K562 (cell line): ENCODE results near the gene VEGFB. TPM values are rescaled to one million over a fixed set of nuclear protein-coding genes. Genes with fewer than 3 reads are reported as not detected.

Experiments used
- ATAC-seq: fragments of 200-7000 bp; cut with Tn5 transposase; 3 replicates; pipeline ENCODE4 v1.9.1; 2020; ENCODE audit warnings: moderate library complexity
- BruUV-seq: library from RNA; stranded (reverse); fragments of 400-500 nt; replicated peaks from 2 replicates; lab custom pipeline; 2021; lab: Mats Ljungman, UMichigan
- CTCF ChIA-PET: fragments of 300-600 bp; formaldehyde crosslinking; extraction: SDS; loops from one replicate; lab custom pipeline; 2021; ENCODE audit warnings: low intra/inter-chr PET ratio; lab: Yijun Ruan, JAX
- POLR2A ChIA-PET: fragments of 300-600, 350-650 bp; sonication (Branson Sonifier 250); formaldehyde crosslinking; extraction: SDS; loops from one replicate; lab custom pipeline; 2021; ENCODE audit warnings: antibody characterized with exemption, inconsistent platforms; lab: Yijun Ruan, JAX
- DNase-seq, 4 experiments: peaks; one replicate each; pipeline versions ENCODE4 v3.0.0 to v3.0.0-alpha.2; 2011 to 2018; ENCODE audit warnings: low spot score in 3 of 4, mixed read lengths in 3 of 4; ENCODE audit errors: extremely low read depth in 1 of 4
- FAIRE-seq: peaks from 2 replicates; lab custom pipeline; 2011; peaks lifted over from hg19 to GRCh38; lab: Jason Lieb, UNC
- H2AFZ ChIP-seq: 2 replicates; pipeline ENCODE4 v1.6.0; 2011; ENCODE audit warnings: low read depth, low read length, control low read depth, inconsistent platforms
- H3K27ac ChIP-seq: fragments of 200-600 bp; 3 replicates; pipeline ENCODE4 v1.8.0; 2011; ENCODE audit warnings: low read depth, mild to moderate bottlenecking, control low read depth, inconsistent platforms, low read length, moderate library complexity, mixed read lengths; ENCODE audit errors: extremely low read depth
- H3K27me3 ChIP-seq, 2 experiments: fragments of 300-600 bp in 1 of 2; 2 replicates in 1 of 2; 3 replicates in 1 of 2; pipeline versions ENCODE4 v1.6.0 to v1.8.0; 2011; ENCODE audit warnings: inconsistent platforms in 2 of 2, low read length in 2 of 2, mild to moderate bottlenecking in 1 of 2, mixed read lengths in 1 of 2, moderate library complexity in 1 of 2; ENCODE audit not compliant: control insufficient read depth in 2 of 2, insufficient read depth in 2 of 2
- H3K36me3 ChIP-seq: fragments of 300-600 bp; 3 replicates; pipeline ENCODE4 v1.8.0; 2011; ENCODE audit warnings: mild to moderate bottlenecking, low read length, inconsistent platforms; ENCODE audit not compliant: control insufficient read depth, insufficient read depth
- H3K4me1 ChIP-seq, 2 experiments: fragments of 200-600 bp in 1 of 2; replicated peaks in 1 of 2; 2 replicates in 1 of 2; 3 replicates in 1 of 2; pipeline versions ENCODE4 v1.5.1 to v1.8.0; 2011; ENCODE audit warnings: inconsistent platforms in 2 of 2, low read length in 2 of 2, mild to moderate bottlenecking in 1 of 2, mixed read lengths in 1 of 2, moderate library complexity in 1 of 2; ENCODE audit not compliant: control insufficient read depth in 2 of 2, insufficient read depth in 2 of 2
- H3K4me2 ChIP-seq: 2 replicates; pipeline ENCODE4 v1.6.1; 2011; ENCODE audit warnings: low read length, control low read depth, inconsistent platforms, mixed read lengths; ENCODE audit not compliant: insufficient read depth
- H3K4me3 ChIP-seq: fragments of 200-600 bp; sonication (generic), shearing (Covaris generic); 2 replicates; pipeline ENCODE4 v1.5.1; 2016; ENCODE audit warnings: control low read depth, inconsistent platforms
- H3K79me2 ChIP-seq: fragments of 200-600 bp; 3 replicates; pipeline ENCODE4 v1.8.0; 2011; ENCODE audit warnings: low read length, inconsistent platforms; ENCODE audit not compliant: control insufficient read depth, insufficient read depth
- H3K9ac ChIP-seq, 2 experiments: 2 replicates each; pipeline versions ENCODE4 v1.6.0 to v1.6.1; 2011; ENCODE audit warnings: low read depth in 2 of 2, low read length in 2 of 2, control low read depth in 1 of 2, inconsistent platforms in 1 of 2, mild to moderate bottlenecking in 1 of 2, mixed read lengths in 1 of 2; ENCODE audit not compliant: insufficient read depth in 1 of 2
- H3K9me1 ChIP-seq: one replicate; pipeline ENCODE4 v1.6.0; 2011; ENCODE audit warnings: inconsistent platforms, mild to moderate bottlenecking, low read length, moderate library complexity; ENCODE audit not compliant: control insufficient read depth, insufficient read depth
- H3K9me3 ChIP-seq: replicated peaks from 2 replicates; pipeline ENCODE4 v1.5.1; 2011; ENCODE audit warnings: low read depth, low read length, inconsistent platforms; ENCODE audit not compliant: control insufficient read depth, insufficient read depth
- H4K20me1 ChIP-seq: replicated peaks from 2 replicates; pipeline ENCODE4 v1.6.1; 2011; ENCODE audit warnings: low read length, inconsistent platforms, mixed read lengths; ENCODE audit not compliant: control insufficient read depth, insufficient read depth
- ATF2 ChIP-seq: sonication (generic); formaldehyde crosslinking; IDR thresholded peaks from 2 replicates; pipeline ENCODE4 v1.8.1; 2022; ENCODE audit warnings: missing genetic modification reagents
- BCL6 ChIP-seq: fragments of 250-450 bp; sonication (Bioruptor Pico); IDR thresholded peaks from 2 replicates; pipeline ENCODE4 v1.4.0; 2020
- BRF1 ChIP-seq: IDR thresholded peaks from 3 replicates; pipeline ENCODE4 v1.6.1; 2011; ENCODE audit warnings: borderline replicate concordance, mild to moderate bottlenecking; ENCODE audit not compliant: insufficient read length; ENCODE audit errors: extremely low read depth
- CC2D1A ChIP-seq: fragments of 450-650 bp; IDR thresholded peaks from 2 replicates; pipeline ENCODE4 v1.6.1; 2017; ENCODE audit warnings: mild to moderate bottlenecking
- CTBP1 ChIP-seq: fragments of 450-650 bp; IDR thresholded peaks from 2 replicates; pipeline ENCODE4 v1.6.1; 2016; ENCODE audit warnings: borderline replicate concordance
- ELF1 ChIP-seq: fragments of 200-800 bp; sonication (Bioruptor generic); IDR thresholded peaks from 2 replicates; pipeline ENCODE4 v1.6.1; 2016; ENCODE audit warnings: missing genetic modification characterization, missing compliant biosample characterization
- ESRRB ChIP-seq: fragments of 250-450 bp; sonication (Bioruptor Pico); IDR thresholded peaks from 2 replicates; pipeline ENCODE4 v1.5.0; 2020; ENCODE audit warnings: mild to moderate bottlenecking, moderate library complexity, borderline replicate concordance
- FIP1L1 ChIP-seq: fragments of 200-400 bp; formaldehyde crosslinking; IDR thresholded peaks from 2 replicates; pipeline ENCODE4 v1.6.1; 2018; ENCODE audit warnings: mild to moderate bottlenecking, low read depth, low read length; ENCODE audit not compliant: poor library complexity, severe bottlenecking
- HNRNPH1 ChIP-seq: fragments of 200-400 bp; formaldehyde crosslinking; optimal IDR thresholded peaks from 2 replicates; pipeline ENCODE3; 2017; ENCODE audit warnings: low read depth, mild to moderate bottlenecking, low read length, moderate library complexity
- ILK ChIP-seq: fragments of 450-650 bp; IDR thresholded peaks from 2 replicates; pipeline ENCODE4 v1.6.1; 2016; ENCODE audit warnings: missing genetic modification characterization, low read depth, mild to moderate bottlenecking, missing compliant biosample characterization, moderate library complexity, borderline replicate concordance
- KLF10 ChIP-seq: fragments of 250-450 bp; sonication (Bioruptor Pico); IDR thresholded peaks from 2 replicates; pipeline ENCODE4 v1.6.1; 2021; ENCODE audit warnings: matching md5 sums
- POU5F1 ChIP-seq: fragments of 150-350 bp; IDR thresholded peaks from 2 replicates; pipeline ENCODE4 v1.6.1; 2014; ENCODE audit warnings: borderline replicate concordance, low read length, low read depth, mild to moderate bottlenecking; ENCODE audit not compliant: partially characterized antibody
- PRPF4 ChIP-seq: fragments of 200-400 bp; formaldehyde crosslinking; IDR thresholded peaks from one replicate; pipeline ENCODE4 v1.6.1; 2017; ENCODE audit warnings: low read length, low read depth, mild to moderate bottlenecking; ENCODE audit not compliant: insufficient read depth, poor library complexity, severe bottlenecking
- RHOXF2B ChIP-seq: fragments of 250-450 bp; sonication (Bioruptor Pico); conservative IDR thresholded peaks from 2 replicates; pipeline ENCODE4 v1.5.1; 2021
- SAP30 ChIP-seq: fragments of 200-600 bp; sonication (generic); IDR thresholded peaks from 2 replicates; pipeline ENCODE4 v1.6.1; 2012; ENCODE audit warnings: borderline replicate concordance, low read depth, mild to moderate bottlenecking, moderate library complexity, low read length, control low read depth, inconsistent platforms; ENCODE audit not compliant: insufficient read depth, poor library complexity, severe bottlenecking
- ZFP1 ChIP-seq: fragments of 450-650 bp; formaldehyde crosslinking; IDR thresholded peaks from 2 replicates; pipeline ENCODE4 v1.4.0; 2020; ENCODE audit warnings: mild to moderate bottlenecking, mixed read lengths
- ZNF124 ChIP-seq: sonication (generic); formaldehyde crosslinking; IDR thresholded peaks from 2 replicates; pipeline ENCODE4 v1.8.1; 2022; ENCODE audit warnings: missing genetic modification reagents
- WGBS: fragments of 100-300 bp; shearing (Covaris generic); methylation state at CpG from one replicate; pipeline ENCODE4 v1.1.6; 2016; ENCODE audit warnings: low coverage, mixed read lengths; ENCODE audit not compliant: insufficient coverage; ENCODE audit errors: missing lambda C conversion rate; 5-methylcytosine and 5-hydroxymethylcytosine counted together
- in situ Hi-C: fragments of 300-500 bp; cut with MboI; formaldehyde crosslinking; loops from 4 replicates; pipeline ENCODE4 v1.15.0; 2018; ENCODE audit warnings: inconsistent platforms, mixed read lengths
- intact Hi-C: fragments of 100-400 bp; cut with micrococcal nuclease; formaldehyde crosslinking; loops from 2 replicates; pipeline ENCODE4 v1.14.2; 2022
- polyA plus RNA-seq, 8 experiments: library from polyadenylated mRNA; depleted of rRNA in 4 of 8; stranded (reverse) in 5 of 8; unstranded in 3 of 8; fragments of >200 nt; fragmentation: Nextera tagmentation in 2 of 8; fragmentation: Illumina TruSeq in 1 of 8; extraction: Ambion mirVana in 2 of 8; extraction: Trizol in 1 of 8; gene quantifications; 2 replicates each; pipeline versions ENCODE4 v1.2.1 to v1.2.3, GENCODE V29; 2011 to 2014; ENCODE audit warnings: inconsistent platforms in 1 of 8, missing spikeins in 1 of 8
- total RNA-seq, 7 experiments: library from RNA; depleted of rRNA in 6 of 7; stranded (reverse); fragments of >200 nt in 6 of 7; fragmentation: Illumina TruSeq in 2 of 7; extraction: Trizol in 2 of 7; gene quantifications; 2 replicates each; pipeline versions ENCODE4 v1.2.1 to v1.2.3, GENCODE V29; 2011 to 2021; ENCODE audit warnings: low replicate concordance in 1 of 7
- TF ChIP-seq, protein P1 (sequence below): fragments of 250-450 bp; sonication (Bioruptor Pico); IDR thresholded peaks from 2 replicates; pipeline ENCODE4 v1.8.0; 2022; ENCODE audit warnings: inconsistent platforms, mild to moderate bottlenecking, moderate library complexity, borderline replicate concordance

VEGFB gene
- total and polyA plus RNA-seq, 9 of the 15 experiments (the other 6 are each of a cell fraction or from before 2014, with no cell fraction given), result 11.0 to 83.4 (median 25.7) TPM

DNA sequence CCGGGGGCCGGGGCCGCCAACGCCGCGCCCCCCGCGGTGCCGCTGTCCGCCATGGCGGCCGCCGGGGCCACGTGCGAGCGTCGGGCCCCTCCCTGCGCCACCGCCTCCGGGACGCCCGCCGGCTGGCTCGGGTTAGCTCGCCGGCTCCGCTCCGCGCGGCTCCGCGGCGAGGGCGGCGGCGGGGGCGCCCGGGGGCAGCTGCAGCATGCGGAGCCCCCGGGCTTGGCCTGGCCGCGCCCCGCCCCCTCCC lies 12.2 kb downstream of the VEGFB start (continued):
- TF ChIP-seq SAP30, result peak; percentile 18

- Histone ChIP-seq H4K20me1 (0 out of 2 replicates have a peak, but pooled peaks cover 2% of the 10 kb centered on the region), H3K36me3 (peaks cover 37% of the 10 kb centered on the region), H3K9me1 (no peaks in the 10 kb centered on the region), H3K79me2 (peaks cover 50% of the 10 kb centered on the region), H3K4me3 (peak within 1 kb of the TSS; percentile 98), H3K4me2 (peak within 1 kb of the TSS; percentile 99), H2AFZ (peak within 1 kb of the TSS; percentile 71), H3K9ac (peak within 1 kb of the TSS; percentile 95 to 98), H3K4me1 (peaks cover 42 to 92% of the 10 kb centered on the region in 2 experiments), H3K27me3 (no peaks in the 10 kb centered on the region), H3K9me3 (no peaks in the 10 kb centered on the region), H3K27ac (peak within 1 kb of the TSS; percentile 98)
- no TSS peak for BruUV-seq
- ATAC-seq (peak; percentile 78), FAIRE-seq (peak; percentile 61), DNase-seq (peak; percentile 72 to 93 (median 84))
- intact Hi-C loops (loop anchor here (2.0 to 10.0 kb wide), 3 partner anchors 22 to 58 kb away; partner anchors contain the start of genes CATSPERZ, ESRRA and FERMT3), in situ Hi-C loops (no loop called here)
- WGBS, result 1% methylated on average over 62 of the region's 74 CpGs
- POLR2A ChIA-PET, result interaction anchor here (0.6 to 7.8 kb wide), 13 partner anchors 9 to 61 kb away, joined by 3 to 58 read pairs (median 4); partner anchors contain the start of genes FERMT3 and STIP1
- CTCF ChIA-PET, result no interaction called here
- TF ChIP-seq, protein P1, sequence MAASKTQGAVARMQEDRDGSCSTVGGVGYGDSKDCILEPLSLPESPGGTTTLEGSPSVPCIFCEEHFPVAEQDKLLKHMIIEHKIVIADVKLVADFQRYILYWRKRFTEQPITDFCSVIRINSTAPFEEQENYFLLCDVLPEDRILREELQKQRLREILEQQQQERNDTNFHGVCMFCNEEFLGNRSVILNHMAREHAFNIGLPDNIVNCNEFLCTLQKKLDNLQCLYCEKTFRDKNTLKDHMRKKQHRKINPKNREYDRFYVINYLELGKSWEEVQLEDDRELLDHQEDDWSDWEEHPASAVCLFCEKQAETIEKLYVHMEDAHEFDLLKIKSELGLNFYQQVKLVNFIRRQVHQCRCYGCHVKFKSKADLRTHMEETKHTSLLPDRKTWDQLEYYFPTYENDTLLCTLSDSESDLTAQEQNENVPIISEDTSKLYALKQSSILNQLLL (CRISPR knock-in tag), result no peak
- TF ChIP-seq ATF2 (CRISPR knock-in tag) (no peak), ZFP1 (CRISPR knock-in tag) (no peak), HNRNPH1 (no peak), ELF1 (tag) (no peak; the same call in 1 of the 2 replicates), BRF1 (no peak), ZNF124 (CRISPR knock-in tag) (no peak), ILK (tag) (no peak), ESRRB (CRISPR knock-in tag) (no peak), BCL6 (CRISPR knock-in tag) (no peak), CTBP1 (peak; percentile 70), POU5F1 (no peak), RHOXF2B (CRISPR knock-in tag) (no peak), KLF10 (no peak), FIP1L1 (peak; percentile 62), PRPF4 (no peak), CC2D1A (no peak)
Measured at GRCh38 chr11:64246871-64247728, 12.7 kb downstream of the VEGFB start, which contains the start of gene PPP1R14B. PPP1R14B (minus strand) TSS chr11:64246943; CDS start chr11:64246673, 270 bp downstream.
